Jurkat, Clone E6-1 (cell line): Measurements from ENCODE around the gene NAB1.

Source experiments
- DNase-seq: peaks from one replicate; pipeline ENCODE4 v3.0.0-alpha.2; 2011; ENCODE audit warnings: low read depth, low spot score
- H3K4me3 ChIP-seq: 2 replicates; pipeline ENCODE4 v1.5.1; 2011; ENCODE audit warnings: mild to moderate bottlenecking, low read length, control low read depth, moderate library complexity

The NAB1 gene

GRCh38 chr2:190635781-190636180, 13.1 kb upstream of the NAB1 start:
- H3K4me3 ChIP-seq = no peak overlapping the region
- DNase-seq = no peak

GRCh38 chr2:190636361-190636760, 12.5 kb upstream of the NAB1 start:
- H3K4me3 ChIP-seq = no peak overlapping the region
- DNase-seq = no peak

DNA sequence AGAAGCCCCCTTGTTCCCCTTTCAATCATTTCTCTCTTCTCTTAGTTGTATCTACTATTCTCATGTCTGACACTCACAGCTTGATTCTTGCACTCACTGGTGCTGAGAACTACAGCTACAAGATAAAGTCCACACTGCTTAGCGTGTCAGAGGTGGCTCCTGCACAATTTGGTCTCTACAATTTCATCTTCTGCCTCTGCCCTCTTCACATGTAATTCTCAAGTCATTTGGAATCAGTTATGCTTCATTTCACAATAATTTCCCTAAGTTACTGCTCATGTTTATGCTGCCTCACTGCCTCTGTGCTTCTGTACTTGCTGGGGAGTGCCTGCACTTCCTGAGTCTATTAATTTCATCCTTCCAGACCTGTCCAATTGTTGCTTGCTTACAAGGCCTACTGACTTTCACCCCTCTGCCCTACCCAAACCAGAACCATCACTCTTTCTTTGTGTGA, 11.6 kb upstream of the NAB1 start:
- no peak overlapping the region for H3K4me3 ChIP-seq
- DNase-seq = no peak

DNA sequence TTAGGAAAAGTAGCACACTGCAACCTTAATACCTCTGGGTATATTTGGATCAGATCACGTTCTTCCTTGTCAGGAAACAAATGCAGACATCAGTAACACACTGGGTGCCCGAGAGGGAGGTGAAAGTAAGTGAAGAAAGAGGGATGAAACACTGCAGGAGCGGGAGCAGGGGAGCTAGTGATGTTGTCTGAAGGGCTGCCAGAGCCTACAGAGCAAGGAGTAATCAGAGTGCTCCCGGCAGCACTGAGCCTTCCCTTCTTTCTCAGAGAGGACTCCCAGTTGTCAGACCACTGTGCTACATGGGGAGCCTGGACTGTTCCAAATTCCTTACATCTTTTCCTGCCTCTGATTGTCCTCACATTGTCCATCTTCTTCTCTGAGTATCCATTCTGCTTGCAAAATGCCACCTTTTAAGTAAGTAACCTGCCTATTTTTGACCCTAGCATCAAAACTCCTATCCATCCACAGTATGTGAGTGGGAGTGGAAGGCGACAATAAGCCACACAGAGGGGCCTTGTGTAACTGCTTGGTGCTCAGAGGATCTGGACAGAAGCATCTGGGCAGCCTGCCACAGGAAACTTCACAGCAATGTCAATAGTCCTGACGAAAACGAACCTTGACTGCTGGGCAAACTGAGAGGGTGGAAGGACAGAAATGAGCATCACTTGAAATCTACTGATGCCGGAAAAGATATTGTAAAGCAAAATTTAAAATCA, 10.8 kb upstream of the NAB1 start:
- no peak for DNase-seq
- H3K4me3 ChIP-seq = no peak overlapping the region

GRCh38 chr2:190640117-190640516, 8.8 kb upstream of the NAB1 start:
- DNase-seq = no peak
- no peak overlapping the region for H3K4me3 ChIP-seq

- H3K4me3 ChIP-seq = no peak overlapping the region
- no peak for DNase-seq
These were observed 7.4 kb upstream of the NAB1 start for GRCh38 chr2:190641469-190641868.

DNA sequence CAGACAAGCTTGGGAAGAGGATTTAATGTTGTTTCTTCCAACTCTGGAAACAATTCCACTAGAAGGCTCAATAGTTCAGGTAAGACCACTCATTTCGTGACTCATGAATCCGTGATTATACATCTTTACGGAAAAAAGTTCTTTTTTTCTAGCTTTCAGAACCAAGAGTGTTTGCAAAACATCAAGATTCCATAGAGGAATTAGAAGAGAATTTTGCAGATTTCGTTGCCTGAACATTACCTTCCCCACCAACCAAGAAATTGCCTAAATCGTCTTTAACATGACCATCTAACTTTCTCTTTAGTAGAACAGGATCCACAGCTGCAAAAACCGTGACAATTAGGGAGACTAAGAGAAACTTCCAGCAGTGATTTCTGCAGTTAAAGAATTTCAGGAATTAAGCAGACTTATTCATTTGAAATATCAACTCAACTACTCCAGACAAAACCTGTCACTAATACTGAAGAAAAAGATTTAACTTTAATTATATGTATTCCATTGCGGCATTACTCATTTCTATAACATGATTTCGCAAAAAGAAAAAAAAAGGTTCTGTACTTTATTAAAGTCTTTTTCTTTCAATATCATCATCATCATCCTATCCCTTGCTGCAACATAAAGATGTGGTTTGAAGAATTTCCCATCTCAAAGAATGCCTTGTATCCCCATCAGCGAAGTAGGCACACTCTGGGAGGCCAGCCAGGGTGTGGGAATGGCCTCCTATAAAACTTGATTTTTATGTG, 1.9 kb upstream of the NAB1 start:
- H3K4me3 ChIP-seq = no peak overlapping the region
- DNase-seq = no peak

DNA sequence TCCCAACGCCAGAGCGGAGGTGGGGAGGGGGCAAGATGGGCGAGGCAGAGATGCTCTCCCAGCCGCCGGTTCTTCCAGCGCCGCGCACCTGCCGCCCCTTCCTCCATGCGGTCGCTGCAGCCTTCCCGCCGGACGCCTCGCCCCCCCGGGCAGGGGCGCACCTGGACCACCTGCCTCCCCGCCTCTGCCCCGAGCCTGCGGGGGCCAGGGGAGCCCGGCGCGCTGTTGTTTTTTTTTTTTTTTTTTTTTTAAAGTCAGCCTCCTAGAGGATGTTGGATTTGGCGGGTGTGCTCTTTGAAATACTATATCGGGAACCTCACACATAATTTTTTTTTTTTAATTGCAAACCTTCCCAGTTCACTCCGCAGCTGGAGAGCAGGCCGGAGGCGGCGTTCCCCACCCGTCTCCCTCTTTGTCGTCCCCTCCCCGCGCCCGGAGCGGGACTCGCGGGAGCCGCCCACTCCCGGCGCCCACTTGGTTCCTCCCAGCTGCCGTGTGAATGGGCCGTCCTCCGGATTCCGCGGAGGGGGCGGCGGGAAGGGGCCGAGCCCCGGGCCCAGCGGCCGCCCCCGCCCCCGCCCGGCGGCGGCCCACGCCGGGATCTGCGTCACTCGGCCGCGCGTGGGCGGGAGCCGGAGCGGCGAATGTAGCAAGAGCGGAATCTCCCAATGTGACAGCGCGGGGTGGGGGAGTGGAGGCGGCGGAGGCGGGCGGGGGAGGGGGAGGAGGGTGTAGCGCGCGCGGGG, 421 bp upstream of the NAB1 start:
- peak overlapping the region; percentile 59 for H3K4me3 ChIP-seq
- peak; percentile 56 for DNase-seq

GRCh38 chr2:190649798-190650390, 1.0 kb downstream of the NAB1 start:
- peak; percentile 12 for DNase-seq
- H3K4me3 ChIP-seq = peak overlapping the region; percentile 64

GRCh38 chr2:190651413-190651812, 2.5 kb downstream of the NAB1 start:
- H3K4me3 ChIP-seq = no peak overlapping the region
- no peak for DNase-seq

GRCh38 chr2:190653231-190653630, 4.3 kb downstream of the NAB1 start:
- DNase-seq = no peak
- no peak overlapping the region for H3K4me3 ChIP-seq

DNA sequence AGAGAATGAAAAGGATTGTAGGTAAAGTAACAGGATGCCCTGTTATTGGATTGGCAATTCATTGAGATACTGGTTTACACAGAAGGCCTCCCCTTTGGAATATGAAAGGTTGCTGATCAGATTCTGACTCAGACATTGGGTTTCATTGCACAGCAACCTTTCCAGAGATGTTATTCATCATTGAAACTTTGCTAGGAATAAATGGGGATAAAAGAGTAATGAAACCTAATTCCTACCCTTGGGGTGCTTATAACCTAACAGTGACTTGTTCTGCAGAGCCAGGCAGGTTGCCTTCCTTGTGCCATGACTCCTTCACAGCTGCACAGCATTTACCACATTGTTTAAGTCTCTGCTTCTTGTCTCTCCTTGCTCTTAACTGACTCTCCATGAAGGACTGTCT, 5.0 kb downstream of the NAB1 start:
- no peak for DNase-seq
- no peak overlapping the region for H3K4me3 ChIP-seq

GRCh38 chr2:190655113-190655512, 6.2 kb downstream of the NAB1 start:
- no peak overlapping the region for H3K4me3 ChIP-seq
- DNase-seq = no peak

- H3K4me3 ChIP-seq = no peak overlapping the region
- DNase-seq = no peak
These were observed 6.7 kb downstream of the NAB1 start for GRCh38 chr2:190655570-190655969.

DNA sequence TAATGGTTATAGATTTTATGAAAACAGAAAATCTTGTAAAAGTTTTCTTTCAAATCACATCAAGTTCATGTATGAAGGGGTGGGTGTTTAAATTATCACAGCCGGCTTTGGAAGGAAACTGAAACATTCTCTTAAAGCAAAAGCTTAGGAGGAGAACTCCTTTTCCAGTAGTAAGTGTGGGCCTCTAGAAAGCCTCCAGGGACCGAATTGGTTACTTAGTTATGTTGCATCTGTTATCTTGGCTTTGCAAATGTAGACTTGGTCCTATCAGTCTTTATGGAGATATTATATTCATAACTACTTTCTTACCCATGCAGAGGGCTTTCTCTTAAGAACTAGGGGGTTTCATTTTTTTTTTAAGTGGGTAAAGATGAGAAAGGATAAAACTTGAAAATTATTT, 7.4 kb downstream of the NAB1 start:
- H3K4me3 ChIP-seq = no peak overlapping the region
- no peak for DNase-seq

DNA sequence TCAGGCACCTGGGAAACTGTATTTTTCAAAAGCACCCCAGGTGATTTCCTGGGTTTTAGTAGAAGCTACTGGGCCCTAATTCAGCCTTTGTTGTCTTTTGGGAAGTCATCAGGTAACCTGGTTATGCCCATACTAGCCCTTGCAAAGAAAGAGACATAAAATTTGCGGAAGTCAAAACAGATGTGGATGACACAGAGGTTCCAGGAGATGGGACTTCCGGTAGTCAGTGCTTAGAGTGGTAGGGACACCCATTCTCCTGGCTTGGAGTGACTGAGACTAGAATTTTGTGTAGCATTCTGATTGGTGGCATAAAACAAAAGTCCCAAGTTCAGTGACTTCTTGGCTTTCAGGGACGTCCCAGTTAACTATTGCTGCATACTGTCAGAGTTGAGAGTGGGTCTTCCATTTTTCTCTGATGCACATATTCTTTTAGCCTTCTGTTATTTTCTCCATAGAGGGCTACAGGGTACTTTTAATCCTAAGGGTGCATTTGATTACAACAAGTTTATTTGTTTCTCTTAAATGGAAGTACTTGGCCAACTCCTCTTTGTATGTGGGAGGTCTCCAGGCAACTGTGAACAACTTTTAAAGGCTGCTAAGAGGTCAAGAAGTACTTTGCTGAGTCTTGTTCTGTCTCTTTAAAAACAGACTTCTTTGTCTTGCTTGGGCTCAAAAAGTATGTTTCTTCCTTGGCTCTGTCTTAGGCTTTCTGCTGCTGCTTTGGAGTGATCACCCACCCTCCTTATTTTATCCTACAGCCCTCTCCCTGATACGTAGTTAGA, 8.8 kb downstream of the NAB1 start:
- no peak for DNase-seq
- no peak overlapping the region for H3K4me3 ChIP-seq

GRCh38 chr2:190659553-190659952, 10.7 kb downstream of the NAB1 start:
- H3K4me3 ChIP-seq = no peak overlapping the region
- no peak for DNase-seq

DNA sequence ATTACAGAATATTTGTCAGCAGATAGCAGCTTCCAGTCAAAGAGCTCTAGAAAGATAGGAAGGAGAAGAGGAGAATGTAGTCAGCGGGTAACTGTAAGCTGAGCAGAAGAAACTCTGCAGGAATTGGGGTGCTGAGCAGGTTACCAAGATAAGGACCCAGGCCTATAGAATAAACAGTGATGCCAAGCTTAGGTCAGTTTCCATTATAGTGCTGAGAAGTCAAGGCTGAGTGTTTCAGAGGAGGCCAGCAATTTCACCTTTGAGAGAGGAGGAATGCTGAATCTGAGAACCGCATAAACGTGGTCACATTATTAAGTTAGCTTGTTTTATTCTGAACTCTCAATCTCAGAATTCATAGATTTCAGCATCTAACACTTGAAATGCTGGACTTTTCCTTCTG, 13.9 kb downstream of the NAB1 start:
- H3K4me3 ChIP-seq = no peak overlapping the region
- DNase-seq = no peak

GRCh38 chr2:190663348-190663747, 14.5 kb downstream of the NAB1 start:
- DNase-seq = no peak
- no peak overlapping the region for H3K4me3 ChIP-seq
